HepG2 (cell line): ENCODE data around the gene LSM14B. TPM values are rescaled to one million over a fixed set of nuclear protein-coding genes. Genes with fewer than 3 reads are reported as not detected.

ENCODE experiments used
- ATF1 ChIP-seq: IDR thresholded peaks from 2 replicates; pipeline ENCODE4 v1.6.1; 2016; ENCODE audit warnings: mild to moderate bottlenecking, control low read depth
- MAF1 ChIP-seq: sonication (generic); formaldehyde crosslinking; IDR thresholded peaks from 2 replicates; pipeline ENCODE4 v1.5.0; 2020; ENCODE audit warnings: missing genetic modification reagents, borderline replicate concordance
- MLXIP ChIP-seq: sonication (generic); formaldehyde crosslinking; IDR thresholded peaks from 2 replicates; pipeline ENCODE4 v1.9.0; 2021; ENCODE audit warnings: missing genetic modification reagents, borderline replicate concordance
- PBX2 ChIP-seq: IDR thresholded peaks from 2 replicates; pipeline ENCODE4 v1.6.1; 2016; ENCODE audit warnings: control low read depth
- PTBP1 ChIP-seq: fragments of 200-400 bp; formaldehyde crosslinking; IDR thresholded peaks from 2 replicates; pipeline ENCODE4 v1.6.1; 2018; ENCODE audit warnings: low read length, low read depth; ENCODE audit not compliant: poor library complexity, severe bottlenecking
- ZNF430 ChIP-seq: sonication (generic); formaldehyde crosslinking; IDR thresholded peaks from 2 replicates; pipeline ENCODE4 v1.9.0; 2021; ENCODE audit warnings: mild to moderate bottlenecking, missing genetic modification reagents
- ZNF7 ChIP-seq: IDR thresholded peaks from 2 replicates; pipeline ENCODE4 v1.6.1; 2016; ENCODE audit warnings: missing biosample characterization, missing genetic modification reagents
- ZNF709 ChIP-seq: sonication (generic); formaldehyde crosslinking; IDR thresholded peaks from 2 replicates; pipeline ENCODE4 v1.5.0; 2020; ENCODE audit warnings: mild to moderate bottlenecking, missing genetic modification reagents
- ZNF713 ChIP-seq: sonication (generic); formaldehyde crosslinking; IDR thresholded peaks from 2 replicates; pipeline ENCODE4 v1.4.0; 2020; ENCODE audit warnings: mild to moderate bottlenecking, missing genetic modification reagents
- polyA plus RNA-seq, 8 experiments: library from polyadenylated mRNA; depleted of rRNA in 3 of 8; stranded (reverse) in 7 of 8; unstranded in 1 of 8; fragments of >200 nt; fragmentation: Illumina TruSeq in 4 of 8; extraction: Trizol in 4 of 8; gene quantifications; 2 replicates each; pipeline versions ENCODE4 v1.2.1 to v1.2.3, GENCODE V29; 2011 to 2016; ENCODE audit warnings: low read depth in 4 of 8, missing spikeins in 1 of 8, mixed read lengths in 1 of 8; ENCODE audit not compliant: insufficient read depth in 1 of 8
- total RNA-seq, 5 experiments: library from RNA; depleted of rRNA; stranded (reverse); fragments of >200 nt; fragmentation: Illumina TruSeq; extraction: Trizol; gene quantifications; 2 replicates each; pipeline ENCODE4 v1.2.3, GENCODE V29; 2016; ENCODE audit warnings: low read depth in 1 of 5
- TF ChIP-seq, protein P1 (sequence below): sonication (generic); formaldehyde crosslinking; IDR thresholded peaks from 2 replicates; pipeline ENCODE4 v1.9.0; 2021; ENCODE audit warnings: missing genetic modification reagents, mild to moderate bottlenecking, borderline replicate concordance
- TF ChIP-seq, protein P2 (sequence below): sonication (generic); formaldehyde crosslinking; IDR thresholded peaks from 2 replicates; pipeline ENCODE4 v1.9.0; 2021; ENCODE audit warnings: mild to moderate bottlenecking, missing genetic modification reagents
- TF ChIP-seq, protein P3 (sequence below): sonication (generic); formaldehyde crosslinking; IDR thresholded peaks from 2 replicates; pipeline ENCODE4 v1.4.0; 2020; ENCODE audit warnings: missing genetic modification reagents

LSM14B gene
- total and polyA plus RNA-seq, 2 of the 13 experiments (the other 11 are each of a cell fraction or from before 2014, with no cell fraction given), result 43.3 to 79.2 TPM

- TF ChIP-seq, protein P1, sequence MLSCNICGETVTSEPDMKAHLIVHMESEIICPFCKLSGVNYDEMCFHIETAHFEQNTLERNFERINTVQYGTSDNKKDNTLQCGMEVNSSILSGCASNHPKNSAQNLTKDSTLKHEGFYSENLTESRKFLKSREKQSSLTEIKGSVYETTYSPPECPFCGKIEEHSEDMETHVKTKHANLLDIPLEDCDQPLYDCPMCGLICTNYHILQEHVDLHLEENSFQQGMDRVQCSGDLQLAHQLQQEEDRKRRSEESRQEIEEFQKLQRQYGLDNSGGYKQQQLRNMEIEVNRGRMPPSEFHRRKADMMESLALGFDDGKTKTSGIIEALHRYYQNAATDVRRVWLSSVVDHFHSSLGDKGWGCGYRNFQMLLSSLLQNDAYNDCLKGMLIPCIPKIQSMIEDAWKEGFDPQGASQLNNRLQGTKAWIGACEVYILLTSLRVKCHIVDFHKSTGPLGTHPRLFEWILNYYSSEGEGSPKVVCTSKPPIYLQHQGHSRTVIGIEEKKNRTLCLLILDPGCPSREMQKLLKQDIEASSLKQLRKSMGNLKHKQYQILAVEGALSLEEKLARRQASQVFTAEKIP (CRISPR knock-in tag), result no peak
- TF ChIP-seq MAF1 (CRISPR knock-in tag) (no peak), ZNF709 (no peak; the same call in 1 of the 2 replicates), ZNF7 (CRISPR knock-in tag) (no peak), ZNF713 (CRISPR knock-in tag) (no peak), PTBP1 (no peak), PBX2 (CRISPR knock-in tag) (no peak), ATF1 (CRISPR knock-in tag) (no peak), ZNF430 (CRISPR knock-in tag) (no peak), MLXIP (CRISPR knock-in tag) (no peak)
- TF ChIP-seq, protein P2, sequence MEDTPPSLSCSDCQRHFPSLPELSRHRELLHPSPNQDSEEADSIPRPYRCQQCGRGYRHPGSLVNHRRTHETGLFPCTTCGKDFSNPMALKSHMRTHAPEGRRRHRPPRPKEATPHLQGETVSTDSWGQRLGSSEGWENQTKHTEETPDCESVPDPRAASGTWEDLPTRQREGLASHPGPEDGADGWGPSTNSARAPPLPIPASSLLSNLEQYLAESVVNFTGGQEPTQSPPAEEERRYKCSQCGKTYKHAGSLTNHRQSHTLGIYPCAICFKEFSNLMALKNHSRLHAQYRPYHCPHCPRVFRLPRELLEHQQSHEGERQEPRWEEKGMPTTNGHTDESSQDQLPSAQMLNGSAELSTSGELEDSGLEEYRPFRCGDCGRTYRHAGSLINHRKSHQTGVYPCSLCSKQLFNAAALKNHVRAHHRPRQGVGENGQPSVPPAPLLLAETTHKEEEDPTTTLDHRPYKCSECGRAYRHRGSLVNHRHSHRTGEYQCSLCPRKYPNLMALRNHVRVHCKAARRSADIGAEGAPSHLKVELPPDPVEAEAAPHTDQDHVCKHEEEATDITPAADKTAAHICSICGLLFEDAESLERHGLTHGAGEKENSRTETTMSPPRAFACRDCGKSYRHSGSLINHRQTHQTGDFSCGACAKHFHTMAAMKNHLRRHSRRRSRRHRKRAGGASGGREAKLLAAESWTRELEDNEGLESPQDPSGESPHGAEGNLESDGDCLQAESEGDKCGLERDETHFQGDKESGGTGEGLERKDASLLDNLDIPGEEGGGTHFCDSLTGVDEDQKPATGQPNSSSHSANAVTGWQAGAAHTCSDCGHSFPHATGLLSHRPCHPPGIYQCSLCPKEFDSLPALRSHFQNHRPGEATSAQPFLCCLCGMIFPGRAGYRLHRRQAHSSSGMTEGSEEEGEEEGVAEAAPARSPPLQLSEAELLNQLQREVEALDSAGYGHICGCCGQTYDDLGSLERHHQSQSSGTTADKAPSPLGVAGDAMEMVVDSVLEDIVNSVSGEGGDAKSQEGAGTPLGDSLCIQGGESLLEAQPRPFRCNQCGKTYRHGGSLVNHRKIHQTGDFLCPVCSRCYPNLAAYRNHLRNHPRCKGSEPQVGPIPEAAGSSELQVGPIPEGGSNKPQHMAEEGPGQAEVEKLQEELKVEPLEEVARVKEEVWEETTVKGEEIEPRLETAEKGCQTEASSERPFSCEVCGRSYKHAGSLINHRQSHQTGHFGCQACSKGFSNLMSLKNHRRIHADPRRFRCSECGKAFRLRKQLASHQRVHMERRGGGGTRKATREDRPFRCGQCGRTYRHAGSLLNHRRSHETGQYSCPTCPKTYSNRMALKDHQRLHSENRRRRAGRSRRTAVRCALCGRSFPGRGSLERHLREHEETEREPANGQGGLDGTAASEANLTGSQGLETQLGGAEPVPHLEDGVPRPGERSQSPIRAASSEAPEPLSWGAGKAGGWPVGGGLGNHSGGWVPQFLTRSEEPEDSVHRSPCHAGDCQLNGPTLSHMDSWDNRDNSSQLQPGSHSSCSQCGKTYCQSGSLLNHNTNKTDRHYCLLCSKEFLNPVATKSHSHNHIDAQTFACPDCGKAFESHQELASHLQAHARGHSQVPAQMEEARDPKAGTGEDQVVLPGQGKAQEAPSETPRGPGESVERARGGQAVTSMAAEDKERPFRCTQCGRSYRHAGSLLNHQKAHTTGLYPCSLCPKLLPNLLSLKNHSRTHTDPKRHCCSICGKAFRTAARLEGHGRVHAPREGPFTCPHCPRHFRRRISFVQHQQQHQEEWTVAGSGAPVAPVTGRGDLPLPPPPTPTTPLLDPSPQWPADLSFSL (CRISPR knock-in tag), result no peak
- TF ChIP-seq, protein P3, sequence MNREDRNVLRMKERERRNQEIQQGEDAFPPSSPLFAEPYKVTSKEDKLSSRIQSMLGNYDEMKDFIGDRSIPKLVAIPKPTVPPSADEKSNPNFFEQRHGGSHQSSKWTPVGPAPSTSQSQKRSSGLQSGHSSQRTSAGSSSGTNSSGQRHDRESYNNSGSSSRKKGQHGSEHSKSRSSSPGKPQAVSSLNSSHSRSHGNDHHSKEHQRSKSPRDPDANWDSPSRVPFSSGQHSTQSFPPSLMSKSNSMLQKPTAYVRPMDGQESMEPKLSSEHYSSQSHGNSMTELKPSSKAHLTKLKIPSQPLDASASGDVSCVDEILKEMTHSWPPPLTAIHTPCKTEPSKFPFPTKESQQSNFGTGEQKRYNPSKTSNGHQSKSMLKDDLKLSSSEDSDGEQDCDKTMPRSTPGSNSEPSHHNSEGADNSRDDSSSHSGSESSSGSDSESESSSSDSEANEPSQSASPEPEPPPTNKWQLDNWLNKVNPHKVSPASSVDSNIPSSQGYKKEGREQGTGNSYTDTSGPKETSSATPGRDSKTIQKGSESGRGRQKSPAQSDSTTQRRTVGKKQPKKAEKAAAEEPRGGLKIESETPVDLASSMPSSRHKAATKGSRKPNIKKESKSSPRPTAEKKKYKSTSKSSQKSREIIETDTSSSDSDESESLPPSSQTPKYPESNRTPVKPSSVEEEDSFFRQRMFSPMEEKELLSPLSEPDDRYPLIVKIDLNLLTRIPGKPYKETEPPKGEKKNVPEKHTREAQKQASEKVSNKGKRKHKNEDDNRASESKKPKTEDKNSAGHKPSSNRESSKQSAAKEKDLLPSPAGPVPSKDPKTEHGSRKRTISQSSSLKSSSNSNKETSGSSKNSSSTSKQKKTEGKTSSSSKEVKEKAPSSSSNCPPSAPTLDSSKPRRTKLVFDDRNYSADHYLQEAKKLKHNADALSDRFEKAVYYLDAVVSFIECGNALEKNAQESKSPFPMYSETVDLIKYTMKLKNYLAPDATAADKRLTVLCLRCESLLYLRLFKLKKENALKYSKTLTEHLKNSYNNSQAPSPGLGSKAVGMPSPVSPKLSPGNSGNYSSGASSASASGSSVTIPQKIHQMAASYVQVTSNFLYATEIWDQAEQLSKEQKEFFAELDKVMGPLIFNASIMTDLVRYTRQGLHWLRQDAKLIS (CRISPR knock-in tag), result no peak
These were observed 34.5 kb downstream of the LSM14B start (continued) for GRCh38 chr20:62156592-62157386.
